Measurements from ENCODE around the gene PUSL1.

The PUSL1 gene

DNA sequence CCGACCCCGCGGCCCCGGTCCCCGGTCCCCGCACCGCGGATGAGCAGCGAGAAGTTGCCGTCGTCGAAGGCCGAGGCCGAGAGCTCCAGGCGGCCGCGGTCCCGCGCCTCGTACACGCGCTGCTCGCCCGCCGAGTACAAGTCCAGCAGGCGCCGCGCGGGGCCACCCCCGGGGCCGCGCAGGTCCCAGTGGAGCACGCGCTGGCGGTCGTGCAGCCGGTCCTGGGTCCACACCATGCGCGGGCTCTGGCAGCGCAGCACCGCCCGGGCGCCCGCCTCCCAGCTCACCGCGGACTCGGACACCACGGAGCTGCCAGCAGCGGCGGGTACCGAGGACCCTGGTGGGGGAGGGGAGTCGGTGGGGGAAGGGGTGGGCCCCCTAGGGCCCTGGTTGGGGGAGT lies 47.0 kb downstream of the PUSL1 start:
- H3K4me3 ChIP-seq (ENCODE audit: low read depth, low read length): no peak overlapping the region
- no peak for DNase-seq (ENCODE audit: low read depth)
- TF ChIP-seq, protein P1, sequence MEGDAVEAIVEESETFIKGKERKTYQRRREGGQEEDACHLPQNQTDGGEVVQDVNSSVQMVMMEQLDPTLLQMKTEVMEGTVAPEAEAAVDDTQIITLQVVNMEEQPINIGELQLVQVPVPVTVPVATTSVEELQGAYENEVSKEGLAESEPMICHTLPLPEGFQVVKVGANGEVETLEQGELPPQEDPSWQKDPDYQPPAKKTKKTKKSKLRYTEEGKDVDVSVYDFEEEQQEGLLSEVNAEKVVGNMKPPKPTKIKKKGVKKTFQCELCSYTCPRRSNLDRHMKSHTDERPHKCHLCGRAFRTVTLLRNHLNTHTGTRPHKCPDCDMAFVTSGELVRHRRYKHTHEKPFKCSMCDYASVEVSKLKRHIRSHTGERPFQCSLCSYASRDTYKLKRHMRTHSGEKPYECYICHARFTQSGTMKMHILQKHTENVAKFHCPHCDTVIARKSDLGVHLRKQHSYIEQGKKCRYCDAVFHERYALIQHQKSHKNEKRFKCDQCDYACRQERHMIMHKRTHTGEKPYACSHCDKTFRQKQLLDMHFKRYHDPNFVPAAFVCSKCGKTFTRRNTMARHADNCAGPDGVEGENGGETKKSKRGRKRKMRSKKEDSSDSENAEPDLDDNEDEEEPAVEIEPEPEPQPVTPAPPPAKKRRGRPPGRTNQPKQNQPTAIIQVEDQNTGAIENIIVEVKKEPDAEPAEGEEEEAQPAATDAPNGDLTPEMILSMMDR (IDR thresholded peaks at IDR 0.05; ENCODE audit: low read depth, low read length, missing control alignments): no peak

- TF ChIP-seq, protein P1 (IDR thresholded peaks at IDR 0.05; ENCODE audit: low read depth, low read length, missing control alignments): no peak
- H3K4me3 ChIP-seq (ENCODE audit: low read depth, low read length): no peak overlapping the region
- DNase-seq (ENCODE audit: low read depth): no peak
Measured at GRCh38 chr1:1356166-1356795, 47.9 kb downstream of the PUSL1 start.

DNA sequence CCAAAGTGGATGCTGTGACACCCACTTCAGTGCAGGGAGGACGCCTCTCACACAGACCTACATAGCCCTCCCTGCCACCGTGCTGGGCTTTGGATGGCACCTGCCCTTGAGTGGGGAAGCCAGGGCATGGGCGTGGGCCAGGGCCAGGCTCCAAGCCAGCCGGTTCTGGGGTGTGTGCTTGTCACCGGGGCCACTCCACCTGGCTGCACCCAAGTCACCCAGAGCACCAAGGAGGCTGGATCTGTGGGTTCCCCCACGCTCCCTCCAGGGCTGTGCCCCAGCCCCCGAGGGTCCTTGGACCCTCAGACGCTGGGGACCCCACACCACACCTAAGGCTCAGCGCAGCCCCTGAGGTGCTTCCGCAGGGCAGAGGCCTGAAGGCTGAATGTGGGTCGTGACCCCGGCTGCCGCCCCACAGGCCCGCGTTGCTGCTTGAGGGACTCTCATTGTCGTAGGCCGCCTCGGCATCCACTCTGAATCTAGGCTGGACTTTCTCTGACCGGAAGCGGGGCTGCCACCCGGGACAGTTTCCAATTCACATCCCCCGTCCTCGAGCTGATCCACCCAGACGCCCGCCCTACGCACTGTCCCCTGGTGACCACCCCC lies 48.5 kb downstream of the PUSL1 start:
- no peak for DNase-seq (ENCODE audit: low read depth)
- TF ChIP-seq, protein P1 (IDR thresholded peaks at IDR 0.05; ENCODE audit: low read depth, low read length, missing control alignments): no peak
- H3K4me3 ChIP-seq (ENCODE audit: low read depth, low read length): no peak overlapping the region

GRCh38 chr1:1357871-1358432 lies 49.6 kb downstream of the PUSL1 start:
- no peak overlapping the region for H3K4me3 ChIP-seq (ENCODE audit: low read depth, low read length)
- DNase-seq (ENCODE audit: low read depth): no peak
- TF ChIP-seq, protein P1 (IDR thresholded peaks at IDR 0.05; ENCODE audit: low read depth, low read length, missing control alignments): no peak

GRCh38 chr1:1358433-1359271 lies 50.3 kb downstream of the PUSL1 start, which contains the start of gene MXRA8:
Gene MXRA8 (minus strand): TSS chr1:1358555. CDS start chr1:1358504, 51 bp downstream.
- TF ChIP-seq, protein P1 (IDR thresholded peaks at IDR 0.05; ENCODE audit: low read depth, low read length, missing control alignments): no peak
- no peak for DNase-seq (ENCODE audit: low read depth)
- no peak within 1 kb of the TSS for H3K4me3 ChIP-seq (ENCODE audit: low read depth, low read length)

- no peak for DNase-seq (ENCODE audit: low read depth)
- H3K4me3 ChIP-seq (ENCODE audit: low read depth, low read length): no peak overlapping the region
- TF ChIP-seq, protein P1 (IDR thresholded peaks at IDR 0.05; ENCODE audit: low read depth, low read length, missing control alignments): no peak
Measured at GRCh38 chr1:1359308-1359663, 50.9 kb downstream of the PUSL1 start.

Measured in GM12864 (cell line).